Left ventricle myocardium inferior (tissue), 1 donor: ENCODE data around the gene SPRED2. TPM values are rescaled to one million over a fixed set of nuclear protein-coding genes. Genes with fewer than 3 reads are reported as not detected.

ENCODE experiments used
- DNase-seq: peaks from one replicate; pipeline ENCODE4 v3.0.0-alpha.2; 2020
- H3K27ac ChIP-seq: fragments of 200-600 bp; replicated peaks from 2 replicates; pipeline ENCODE4 v1.8.0; 2021
- H3K27me3 ChIP-seq: fragments of 200-600 bp; 2 replicates; pipeline ENCODE4 v1.8.0; 2021; ENCODE audit warnings: low read depth
- H3K36me3 ChIP-seq: fragments of 200-600 bp; 2 replicates; pipeline ENCODE4 v1.8.0; 2021
- H3K4me1 ChIP-seq: fragments of 200-600 bp; 2 replicates; pipeline ENCODE4 v1.8.0; 2021
- H3K4me3 ChIP-seq: fragments of 200-600 bp; 2 replicates; pipeline ENCODE4 v1.8.0; 2021; ENCODE audit warnings: mild to moderate bottlenecking, moderate library complexity
- H3K9me3 ChIP-seq: fragments of 200-600 bp; replicated peaks from 2 replicates; pipeline ENCODE4 v1.8.0; 2021
- CTCF ChIP-seq: fragments of 200-600 bp; IDR thresholded peaks from 2 replicates; pipeline ENCODE4 v1.8.0; 2021; ENCODE audit warnings: antibody characterized with exemption, mild to moderate bottlenecking, borderline replicate concordance
- intact Hi-C: fragments of 100-400 bp; cut with micrococcal nuclease; formaldehyde crosslinking; loops from one replicate; pipeline ENCODE4 v1.11.0; 2022
- total RNA-seq: library from RNA; stranded (reverse); fragmentation: NEBNext Ultra II Directional; extraction: Animal tissue kit (Norgen Biotek cat#: 25700); gene quantifications from one replicate; pipeline ENCODE4 v1.2.1, GENCODE V29; 2021
- donor health status: DM: no; HTN: yes; CAD: no; lungs with severe emphysema.

The SPRED2 gene
- total RNA-seq, 1 donor from 2014 or later: 18.9 TPM

- Histone ChIP-seq H3K27ac (no peak overlapping the region), H3K36me3 (peaks cover 48% of the 10 kb centered on the region), H3K4me3 (no peak overlapping the region), H3K4me1 (peaks cover 4% of the 10 kb centered on the region), H3K9me3 (no peaks in the 10 kb centered on the region), H3K27me3 (no peaks in the 10 kb centered on the region)
- DNase-seq: no peak
- intact Hi-C loops: no loop called here
- no peak for TF ChIP-seq CTCF
These were observed 100.9 kb downstream of the SPRED2 start for GRCh38 chr2:65331336-65332025.

GRCh38 chr2:65329525-65329924 lies 102.9 kb downstream of the SPRED2 start:
- Histone ChIP-seq H3K27me3 (no peaks in the 10 kb centered on the region), H3K27ac (peak overlapping the region; percentile 10), H3K4me3 (no peak overlapping the region), H3K4me1 (peaks cover 4% of the 10 kb centered on the region), H3K36me3 (peaks cover 50% of the 10 kb centered on the region), H3K9me3 (no peaks in the 10 kb centered on the region)
- no peak for TF ChIP-seq CTCF
- intact Hi-C loops: no loop called here
- no peak for DNase-seq

DNA sequence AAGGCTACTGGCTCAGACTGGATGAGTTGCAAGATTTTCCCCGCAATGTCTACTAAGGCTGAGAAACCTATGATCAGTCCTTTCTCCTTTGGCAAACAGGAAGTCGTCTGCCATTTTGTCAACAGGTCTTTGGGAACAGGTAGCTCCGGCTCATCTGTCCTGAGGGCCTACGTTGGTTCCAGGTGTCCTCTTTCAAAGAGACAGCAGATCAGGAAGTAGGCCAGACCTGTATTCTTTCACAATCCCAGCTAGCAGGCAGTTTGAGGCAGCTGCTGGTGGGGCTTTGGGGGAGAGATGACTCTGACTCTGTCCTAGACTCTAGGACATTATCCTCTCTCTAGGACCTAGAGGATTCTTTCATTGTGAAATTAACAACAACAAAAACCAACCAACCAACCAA lies 106.1 kb downstream of the SPRED2 start:
- Histone ChIP-seq H3K4me3 (no peak overlapping the region), H3K9me3 (no peaks in the 10 kb centered on the region), H3K27me3 (no peaks in the 10 kb centered on the region), H3K36me3 (peaks cover 28% of the 10 kb centered on the region), H3K27ac (no peak overlapping the region), H3K4me1 (peaks cover 4% of the 10 kb centered on the region)
- TF ChIP-seq CTCF: no peak
- no peak for DNase-seq
- intact Hi-C loops: no loop called here

DNA sequence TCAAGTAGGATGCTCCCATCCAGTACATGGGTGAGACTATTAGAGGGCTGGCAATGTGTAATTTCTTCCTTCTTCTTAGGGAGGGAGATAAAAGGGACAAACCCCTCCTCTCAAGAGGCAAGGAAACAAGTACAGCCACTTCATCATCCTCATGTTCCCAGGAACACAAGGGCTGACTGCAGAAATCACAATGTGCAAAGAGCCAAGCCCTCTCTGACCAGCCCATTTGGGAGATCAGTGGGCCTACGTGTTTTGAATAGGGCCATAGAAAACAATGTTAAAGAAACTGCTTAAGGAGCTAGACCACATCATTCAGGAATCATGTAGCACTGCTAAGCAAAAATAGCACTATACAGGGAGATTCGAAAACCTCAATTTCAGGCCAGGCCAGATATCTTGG lies 107.3 kb downstream of the SPRED2 start:
- peaks cover 21% of the 10 kb centered on the region for H3K36me3 ChIP-seq
- peaks cover 10% of the 10 kb centered on the region for H3K4me1 ChIP-seq
- no peaks in the 10 kb centered on the region for H3K9me3 ChIP-seq
- no peak overlapping the region for H3K27ac ChIP-seq
- H3K27me3 ChIP-seq: no peaks in the 10 kb centered on the region
- no peak overlapping the region for H3K4me3 ChIP-seq
- no peak for DNase-seq
- intact Hi-C loops: no loop called here
- TF ChIP-seq CTCF: no peak

- H3K9me3 ChIP-seq: no peaks in the 10 kb centered on the region
- H3K27ac ChIP-seq: peak overlapping the region; percentile 28
- no peak for TF ChIP-seq CTCF
- H3K4me3 ChIP-seq: no peak overlapping the region
- H3K27me3 ChIP-seq: no peaks in the 10 kb centered on the region
- H3K36me3 ChIP-seq: peaks cover 11% of the 10 kb centered on the region
- no peak for DNase-seq
- H3K4me1 ChIP-seq: peaks cover 6% of the 10 kb centered on the region
- intact Hi-C loops: no loop called here
These were observed 111.5 kb downstream of the SPRED2 start for GRCh38 chr2:65320946-65321345.
